ENCODE data around the gene LIN28B.

Gene LIN28B, protein sequence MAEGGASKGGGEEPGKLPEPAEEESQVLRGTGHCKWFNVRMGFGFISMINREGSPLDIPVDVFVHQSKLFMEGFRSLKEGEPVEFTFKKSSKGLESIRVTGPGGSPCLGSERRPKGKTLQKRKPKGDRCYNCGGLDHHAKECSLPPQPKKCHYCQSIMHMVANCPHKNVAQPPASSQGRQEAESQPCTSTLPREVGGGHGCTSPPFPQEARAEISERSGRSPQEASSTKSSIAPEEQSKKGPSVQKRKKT

DNA sequence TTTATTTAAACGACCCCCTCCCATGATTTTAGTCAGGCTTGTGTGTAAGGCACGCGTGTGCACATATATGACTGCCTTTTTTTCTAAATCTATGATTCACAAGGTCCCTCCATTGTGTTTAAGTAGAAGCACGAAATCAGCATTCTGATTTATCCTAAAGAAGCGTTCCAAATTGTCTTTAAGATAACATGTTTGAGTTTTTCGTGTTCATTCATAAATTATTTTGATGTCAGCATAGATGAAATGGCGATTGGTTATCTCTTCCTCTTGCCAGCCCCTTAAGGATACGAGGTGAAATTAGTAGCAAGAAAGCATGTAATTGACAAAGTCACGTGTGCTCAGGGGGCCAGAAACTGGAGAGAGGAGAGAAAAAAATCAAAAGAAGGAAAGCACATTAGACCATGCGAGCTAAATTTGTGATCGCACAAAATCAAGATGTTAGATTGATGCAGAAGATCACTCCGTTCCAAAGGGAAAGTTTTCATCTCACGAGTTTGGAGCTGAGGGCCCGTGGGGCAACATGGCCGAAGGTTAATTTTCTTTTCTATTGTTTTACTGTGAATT lies at the start of gene LIN28B:
LIN28B (plus strand) TSS at position 377 of the 564 bp plus-strand sequence; CDS start at position 521, 144 bp downstream.
- peak in 1 of 2 experiments; percentile 86 for DNase-seq (ENCODE audit: low spot score in 2 of 2)
- Histone ChIP-seq H3K9me3 (no peaks in the 10 kb centered on the region), H3K27me3 (ENCODE audit: low read depth) (no peaks in the 10 kb centered on the region), H3K4me3 (peak within 1 kb of the TSS; percentile 47), H3K36me3 (replicated peaks) (no peaks in the 10 kb centered on the region), H3K4me1 (peaks cover 26% of the 10 kb centered on the region)
- in situ Hi-C loops (cut with MboI; ENCODE audit: low sequenced_read_pairs), result no loop called here

DNA sequence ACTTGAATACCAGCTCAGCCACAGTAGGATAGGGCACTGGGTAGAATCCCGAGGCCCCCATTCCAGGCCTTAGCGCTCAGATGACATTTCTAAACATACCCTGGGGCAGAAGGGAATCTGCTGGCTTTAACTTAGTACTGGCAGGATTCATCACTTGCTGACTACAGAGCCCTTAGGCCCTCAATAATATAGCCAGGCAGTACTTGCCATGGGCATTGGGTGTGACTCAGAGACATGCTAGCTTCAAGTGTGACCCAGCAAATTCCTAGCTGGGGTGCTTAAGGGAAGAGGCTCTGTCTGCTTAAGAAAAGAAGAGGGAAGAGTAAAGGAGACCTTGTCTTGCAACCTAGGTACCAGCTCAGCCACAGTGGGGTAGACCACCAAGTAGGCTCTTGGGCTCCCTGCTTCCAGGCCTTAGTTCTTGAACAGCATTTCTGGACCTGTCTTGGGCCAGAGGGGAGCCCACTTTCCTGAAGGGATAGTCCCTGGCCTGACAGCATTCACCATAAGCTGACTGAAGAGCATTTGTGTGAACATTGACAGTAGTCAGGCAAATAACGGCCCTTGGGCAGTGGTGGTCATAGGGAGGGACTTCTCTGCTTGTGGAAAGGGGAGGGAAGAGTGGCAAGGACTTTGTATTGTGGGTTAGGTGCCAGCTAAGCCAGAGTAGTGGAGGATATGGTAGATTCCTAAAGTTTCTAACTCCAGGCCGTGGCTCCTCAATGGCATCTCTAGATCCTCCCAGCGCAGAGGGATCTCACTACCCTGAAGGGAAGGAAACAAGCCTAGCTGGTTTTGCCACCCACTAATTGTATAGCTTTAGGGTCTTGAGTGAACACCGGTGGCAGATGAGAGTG lies 48.6 kb upstream of the LIN28B start:
- Histone ChIP-seq H3K36me3 (replicated peaks) (no peaks in the 10 kb centered on the region), H3K9me3 (no peaks in the 10 kb centered on the region), H3K27me3 (ENCODE audit: low read depth) (no peaks in the 10 kb centered on the region), H3K4me1 (no peaks in the 10 kb centered on the region), H3K4me3 (no peak overlapping the region)
- in situ Hi-C loops (cut with MboI; ENCODE audit: low sequenced_read_pairs), result no loop called here
- DNase-seq (ENCODE audit: low spot score in 2 of 2), result no peak

DNA sequence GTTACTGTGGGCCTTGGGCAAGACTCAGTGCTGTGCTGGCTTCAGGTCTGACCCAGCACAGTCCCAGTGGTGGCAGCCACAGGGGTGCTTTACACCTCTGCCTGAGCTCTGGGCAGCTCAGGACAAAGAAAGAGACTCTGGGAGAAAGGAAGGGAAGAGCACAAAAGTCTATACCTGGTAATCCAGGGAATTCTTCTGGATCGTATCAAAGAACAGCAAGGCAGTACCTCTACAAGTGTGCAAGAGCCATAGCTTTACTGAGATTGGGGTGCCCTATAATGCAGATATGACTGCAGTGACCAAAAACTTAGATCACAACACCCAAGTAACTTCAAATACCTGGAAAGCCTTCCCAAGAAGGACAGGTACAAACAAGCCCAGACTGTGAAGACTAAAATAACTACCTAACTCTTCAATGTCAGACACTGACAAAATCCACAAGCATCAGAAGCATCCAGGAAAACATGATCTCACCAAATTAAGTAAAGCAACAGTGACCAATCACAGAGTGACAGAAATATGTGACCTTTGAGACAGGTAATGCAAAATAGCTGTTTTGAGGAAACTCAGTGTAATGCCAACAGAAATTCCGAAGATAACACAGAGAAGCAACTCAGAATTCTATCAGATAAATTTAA lies 47.9 kb upstream of the LIN28B start:
- Histone ChIP-seq H3K4me1 (no peaks in the 10 kb centered on the region), H3K4me3 (no peak overlapping the region), H3K9me3 (no peaks in the 10 kb centered on the region), H3K36me3 (replicated peaks) (no peaks in the 10 kb centered on the region), H3K27me3 (ENCODE audit: low read depth) (no peaks in the 10 kb centered on the region)
- in situ Hi-C loops (cut with MboI; ENCODE audit: low sequenced_read_pairs), result no loop called here
- no peak for DNase-seq (ENCODE audit: low spot score in 2 of 2)

DNA sequence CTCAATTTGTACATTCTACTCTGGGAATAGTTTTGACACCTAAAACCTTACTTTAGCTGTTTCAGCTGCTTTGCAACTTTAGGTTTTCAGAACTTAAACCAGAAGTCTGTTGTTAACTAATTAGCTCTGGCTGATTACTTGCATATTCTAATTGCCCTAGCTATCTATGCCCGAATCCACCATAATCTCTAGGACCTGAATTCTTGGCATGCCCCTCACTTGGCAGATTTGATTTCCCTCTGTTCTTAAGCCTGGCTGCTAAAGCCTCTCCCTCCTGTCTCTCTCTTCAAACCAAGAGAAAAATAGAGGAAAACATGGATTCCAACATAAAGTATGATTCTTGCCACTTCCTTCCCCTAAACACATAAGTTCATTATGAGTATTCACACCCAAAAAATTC lies 35.0 kb upstream of the LIN28B start:
- Histone ChIP-seq H3K36me3 (replicated peaks) (no peaks in the 10 kb centered on the region), H3K27me3 (ENCODE audit: low read depth) (peaks cover 6% of the 10 kb centered on the region; the same call in 1 of the 2 replicates), H3K4me1 (no peaks in the 10 kb centered on the region), H3K9me3 (no peaks in the 10 kb centered on the region), H3K4me3 (no peak overlapping the region)
- in situ Hi-C loops (cut with MboI; ENCODE audit: low sequenced_read_pairs), result loop anchor here (10.0 kb wide), 1 partner anchor 153 kb away; no protein-coding TSS in a partner anchor
- DNase-seq (ENCODE audit: low spot score in 2 of 2), result no peak

DNA sequence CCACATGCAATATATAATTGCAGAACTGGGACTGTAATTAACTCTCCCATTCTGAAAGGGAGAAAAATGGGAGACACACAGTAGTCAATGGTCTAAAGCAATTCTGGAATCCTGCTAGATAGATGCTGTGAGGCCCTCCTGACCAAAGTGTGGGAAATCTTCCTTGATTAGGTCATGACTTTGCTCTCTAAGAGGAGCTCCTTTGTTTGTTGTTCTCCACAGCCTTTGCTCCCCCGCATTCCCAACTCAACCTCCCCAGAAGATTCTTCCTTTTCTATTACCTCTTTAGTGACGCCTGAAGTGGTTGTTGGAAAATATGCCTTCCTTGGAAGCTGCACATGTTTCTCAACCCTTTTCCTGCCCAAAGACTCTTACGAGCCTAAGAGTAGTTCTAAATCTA lies 28.8 kb upstream of the LIN28B start:
- Histone ChIP-seq H3K9me3 (no peaks in the 10 kb centered on the region), H3K36me3 (replicated peaks) (no peaks in the 10 kb centered on the region), H3K4me1 (no peaks in the 10 kb centered on the region), H3K4me3 (no peak overlapping the region), H3K27me3 (ENCODE audit: low read depth) (peaks cover under 1% of the 10 kb centered on the region; the same call in 1 of the 2 replicates)
- in situ Hi-C loops (cut with MboI; ENCODE audit: low sequenced_read_pairs), result loop anchor here (10.0 kb wide), 1 partner anchor 147 kb away; no protein-coding TSS in a partner anchor
- DNase-seq (ENCODE audit: low spot score in 2 of 2), result no peak

DNA sequence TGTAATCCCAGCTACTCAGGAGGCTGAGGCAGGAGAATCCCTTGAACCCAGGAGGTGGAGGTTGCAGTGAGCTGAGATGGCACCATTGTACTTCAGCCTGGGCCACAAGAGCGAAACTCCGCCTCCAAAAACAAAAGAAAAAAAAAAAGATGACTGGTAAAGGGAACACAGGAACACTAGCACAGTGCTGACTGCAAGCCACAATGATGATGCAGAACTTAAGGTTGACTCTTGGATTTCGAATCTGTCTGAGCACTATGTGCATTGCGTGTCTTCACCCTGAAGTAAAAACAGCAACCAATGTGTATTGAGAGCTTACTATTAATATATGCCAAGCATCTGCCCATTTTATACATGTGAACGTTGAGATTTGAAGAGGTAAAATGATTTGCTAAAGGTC lies 27.6 kb upstream of the LIN28B start:
- Histone ChIP-seq H3K4me1 (no peaks in the 10 kb centered on the region), H3K4me3 (no peak overlapping the region), H3K27me3 (ENCODE audit: low read depth) (no peaks in the 10 kb centered on the region), H3K9me3 (no peaks in the 10 kb centered on the region), H3K36me3 (replicated peaks) (no peaks in the 10 kb centered on the region)
- in situ Hi-C loops (cut with MboI; ENCODE audit: low sequenced_read_pairs), result loop anchor here (10.0 kb wide), 1 partner anchor 145 kb away; no protein-coding TSS in a partner anchor
- DNase-seq (ENCODE audit: low spot score in 2 of 2), result no peak

DNA sequence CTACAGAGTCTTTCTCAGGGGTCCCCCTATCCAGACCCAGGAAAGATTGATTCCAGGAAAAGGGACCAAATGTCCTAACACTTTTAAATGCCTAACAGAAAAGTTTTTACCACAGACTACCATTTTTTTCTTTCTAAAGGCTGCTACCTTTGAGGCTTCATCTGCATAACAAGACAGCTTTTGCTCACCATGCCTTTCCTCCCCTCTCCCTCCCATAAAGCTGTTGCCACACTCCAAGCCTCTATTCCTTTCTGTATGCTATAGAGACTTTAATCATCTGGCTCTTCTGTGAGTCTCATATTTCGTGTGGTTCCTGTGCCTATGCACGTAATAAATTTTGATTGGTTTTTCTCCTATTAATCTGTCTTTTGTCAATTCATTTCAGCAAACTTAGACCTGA lies 26.0 kb upstream of the LIN28B start:
- no peak for DNase-seq (ENCODE audit: low spot score in 2 of 2)
- H3K4me1 ChIP-seq, result no peaks in the 10 kb centered on the region
- no peak overlapping the region for H3K4me3 ChIP-seq
- no peaks in the 10 kb centered on the region for H3K27me3 ChIP-seq (ENCODE audit: low read depth)
- no peaks in the 10 kb centered on the region for H3K36me3 ChIP-seq (replicated peaks)
- in situ Hi-C loops (cut with MboI; ENCODE audit: low sequenced_read_pairs), result no loop called here
- no peaks in the 10 kb centered on the region for H3K9me3 ChIP-seq

DNA sequence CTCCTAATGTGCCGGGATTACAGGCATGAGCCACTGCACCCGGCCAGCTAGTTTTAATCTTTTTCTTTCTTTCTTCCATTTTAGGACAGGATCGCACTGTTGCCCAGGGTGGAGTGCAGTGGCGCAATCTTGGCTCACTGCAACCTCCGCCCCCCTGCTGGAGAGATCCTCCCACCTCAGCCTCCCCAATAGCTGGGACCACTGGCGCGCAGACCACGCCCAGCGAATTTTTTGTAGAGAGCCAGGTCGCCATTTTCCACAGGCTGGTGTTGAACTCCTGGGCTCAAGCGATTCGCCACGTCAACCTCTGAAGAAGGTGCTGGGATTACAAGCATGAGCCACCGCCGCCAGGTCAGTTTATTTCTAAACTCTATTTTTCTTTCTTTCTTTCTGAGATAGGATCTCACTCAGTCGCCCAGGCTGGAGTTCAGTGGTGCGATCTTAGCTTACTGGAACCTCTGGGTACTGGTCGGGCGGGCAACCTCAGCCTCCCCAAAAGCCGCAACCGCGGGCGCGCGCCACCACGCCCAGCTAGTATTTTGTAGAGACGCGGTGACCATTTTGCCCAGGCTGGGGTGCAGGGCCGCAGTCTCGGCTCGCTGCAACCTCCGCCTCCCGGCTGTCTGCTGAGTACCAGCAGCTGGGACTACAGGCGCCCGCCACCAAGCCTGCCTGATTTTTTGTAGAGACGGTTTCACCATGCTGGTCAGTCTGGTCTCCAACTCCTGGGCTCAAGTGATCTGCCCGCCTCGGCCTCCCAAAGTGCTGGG lies 20.0 kb upstream of the LIN28B start:
- H3K27me3 ChIP-seq (ENCODE audit: low read depth), result no peaks in the 10 kb centered on the region
- DNase-seq (ENCODE audit: low spot score in 2 of 2), result no peak
- in situ Hi-C loops (cut with MboI; ENCODE audit: low sequenced_read_pairs), result no loop called here

DNA sequence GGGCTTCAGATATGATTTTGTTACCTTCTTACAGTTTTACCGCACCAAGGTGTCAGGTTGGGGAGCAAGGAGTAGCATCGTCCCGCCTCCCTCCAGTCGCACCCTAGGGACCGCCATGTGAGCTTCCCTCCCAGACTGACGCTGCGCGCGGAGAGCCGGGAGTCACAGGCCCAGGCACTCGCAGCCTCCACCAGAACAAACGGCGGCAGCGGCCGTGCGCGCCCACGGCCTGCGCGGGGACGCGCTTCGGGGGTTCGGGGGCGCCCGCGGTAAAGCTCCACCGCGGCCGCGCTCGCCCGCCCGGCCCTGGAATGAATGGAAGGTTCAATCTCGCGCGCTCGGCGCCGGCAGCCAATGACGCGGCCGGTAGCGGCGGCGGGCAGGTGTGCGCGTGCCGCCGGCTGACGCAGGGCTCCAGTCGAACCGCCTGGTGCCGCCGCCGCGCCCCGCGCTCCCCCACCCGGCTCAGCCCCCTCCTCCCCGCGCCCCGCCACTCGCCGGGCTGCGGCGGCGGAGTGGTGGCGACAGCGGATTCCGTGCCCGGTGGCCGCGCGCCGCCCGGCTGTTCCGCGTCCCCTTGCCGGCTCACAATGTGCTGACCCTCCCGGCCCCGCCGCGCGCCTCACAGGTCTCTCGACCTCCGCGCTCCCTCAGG lies 16.5 kb upstream of the LIN28B start:
- no peaks in the 10 kb centered on the region for H3K9me3 ChIP-seq
- H3K4me3 ChIP-seq, result no peak overlapping the region
- H3K27me3 ChIP-seq (ENCODE audit: low read depth), result no peaks in the 10 kb centered on the region
- DNase-seq (ENCODE audit: low spot score in 2 of 2), result no peak
- H3K4me1 ChIP-seq, result peaks cover 6% of the 10 kb centered on the region
- no peaks in the 10 kb centered on the region for H3K36me3 ChIP-seq (replicated peaks)
- in situ Hi-C loops (cut with MboI; ENCODE audit: low sequenced_read_pairs), result no loop called here

More for the DNA sequence above, 20.0 kb upstream of the LIN28B start:
- Histone ChIP-seq H3K36me3 (replicated peaks) (no peaks in the 10 kb centered on the region), H3K4me3 (no peak overlapping the region), H3K4me1 (peaks cover 4% of the 10 kb centered on the region), H3K9me3 (no peaks in the 10 kb centered on the region)

DNA sequence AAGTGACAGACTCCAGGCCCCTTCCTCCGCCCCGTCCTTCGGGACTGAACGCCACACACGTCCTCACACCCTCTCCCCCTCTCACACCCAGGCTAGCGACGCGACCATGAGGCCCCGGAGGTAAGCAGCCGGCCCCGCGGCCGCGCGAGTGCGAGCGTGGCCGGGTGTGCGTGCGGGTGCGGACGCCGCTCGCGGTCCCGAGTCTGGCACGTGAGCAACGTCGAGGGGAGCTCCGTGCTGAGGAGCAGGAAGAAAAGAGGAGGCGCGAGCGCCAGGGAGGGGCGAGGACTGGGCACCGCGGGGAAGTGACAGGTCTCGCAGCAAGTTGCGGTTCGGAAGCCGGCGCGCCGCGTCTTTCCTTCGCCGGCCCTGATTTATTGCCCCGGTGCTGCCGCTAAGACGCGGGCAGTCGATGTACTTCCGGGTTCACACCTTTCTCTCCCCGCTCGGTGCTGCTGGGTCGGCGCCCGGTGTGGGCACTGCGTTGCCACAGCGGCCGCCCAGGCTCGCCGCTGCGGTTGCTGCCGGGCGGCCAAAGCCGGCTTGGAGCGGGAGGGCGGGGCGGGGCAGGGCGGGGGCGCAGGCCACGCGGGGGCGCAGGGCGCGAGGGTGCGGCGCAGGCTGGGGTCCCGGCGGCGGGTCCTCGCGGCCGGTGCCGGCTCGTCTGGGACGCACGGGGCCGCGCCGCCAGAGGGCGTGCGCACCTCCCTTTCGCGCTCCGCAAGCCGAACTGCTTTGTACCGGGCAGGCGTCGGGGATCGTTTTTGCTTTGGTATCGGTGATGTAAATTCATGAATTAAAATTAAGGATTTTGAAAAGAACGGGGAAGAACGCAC lies 15.8 kb upstream of the LIN28B start:
- H3K9me3 ChIP-seq, result no peaks in the 10 kb centered on the region
- no peaks in the 10 kb centered on the region for H3K36me3 ChIP-seq (replicated peaks)
- peaks cover 6% of the 10 kb centered on the region for H3K4me1 ChIP-seq
- no peaks in the 10 kb centered on the region for H3K27me3 ChIP-seq (ENCODE audit: low read depth)
- in situ Hi-C loops (cut with MboI; ENCODE audit: low sequenced_read_pairs), result no loop called here
- DNase-seq (ENCODE audit: low spot score in 2 of 2), result peak; percentile 72 to 84
- H3K4me3 ChIP-seq, result peak overlapping the region; percentile 48

DNA sequence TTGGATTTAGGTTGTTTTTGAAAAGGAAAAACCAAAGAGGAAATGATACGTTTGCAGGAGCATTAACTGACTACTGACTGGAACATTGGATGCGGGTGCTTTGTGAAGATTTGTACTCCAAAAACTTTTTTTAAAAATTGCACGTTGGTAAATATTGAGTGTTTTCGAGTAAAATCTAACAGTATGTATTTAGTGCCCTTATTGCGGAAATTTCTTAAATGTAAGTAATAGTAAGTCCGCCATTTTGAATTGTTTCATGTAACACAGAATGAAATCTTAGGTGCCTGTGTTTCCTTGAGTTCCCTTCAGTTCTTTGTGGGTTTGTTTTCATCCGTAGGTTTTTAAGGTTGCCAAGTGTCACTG lies 15.2 kb upstream of the LIN28B start:
- DNase-seq (ENCODE audit: low spot score in 2 of 2), result peak in 1 of 2 experiments; percentile 53
- in situ Hi-C loops (cut with MboI; ENCODE audit: low sequenced_read_pairs), result no loop called here

DNA sequence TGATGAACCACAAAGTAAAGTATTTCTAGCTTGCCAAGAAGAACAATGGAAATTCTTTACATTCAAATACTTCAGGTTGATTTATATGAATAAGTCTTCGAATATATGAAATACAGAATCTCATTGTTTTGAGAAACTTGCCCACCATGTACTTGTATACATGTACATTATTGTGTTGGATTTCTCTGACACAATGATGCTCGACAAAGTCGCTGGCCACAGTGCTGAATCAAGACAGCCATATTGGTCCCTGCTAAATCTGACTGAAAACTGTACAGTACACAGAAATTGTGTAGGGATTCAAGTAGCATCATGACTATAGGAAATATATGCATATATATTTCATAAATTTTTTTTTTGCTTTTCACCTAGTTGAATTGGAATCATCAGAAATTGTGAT lies 13.1 kb upstream of the LIN28B start:
- Histone ChIP-seq H3K9me3 (no peaks in the 10 kb centered on the region), H3K4me1 (peaks cover 6% of the 10 kb centered on the region), H3K4me3 (no peak overlapping the region), H3K36me3 (replicated peaks) (no peaks in the 10 kb centered on the region), H3K27me3 (ENCODE audit: low read depth) (no peaks in the 10 kb centered on the region)
- in situ Hi-C loops (cut with MboI; ENCODE audit: low sequenced_read_pairs), result no loop called here
- peak; percentile 30 to 71 for DNase-seq (ENCODE audit: low spot score in 2 of 2)

More for the DNA sequence above, 15.2 kb upstream of the LIN28B start:
- peak overlapping the region; percentile 48 for H3K4me3 ChIP-seq
- no peaks in the 10 kb centered on the region for H3K36me3 ChIP-seq (replicated peaks)
- peaks cover 6% of the 10 kb centered on the region for H3K4me1 ChIP-seq
- no peaks in the 10 kb centered on the region for H3K27me3 ChIP-seq (ENCODE audit: low read depth)
- no peaks in the 10 kb centered on the region for H3K9me3 ChIP-seq

Data from HAP-1 (cell line).